C4-2B (cell line): ENCODE results near the gene IQCE.

Source experiments
- H3K27ac ChIP-seq: fragments of 450-650 bp; 2 replicates; pipeline ENCODE4 v1.5.1; 2017
- CTCF ChIP-seq: fragments of 450-650 bp; conservative IDR thresholded peaks from 2 replicates; pipeline ENCODE4 v1.5.1; 2017; ENCODE audit warnings: mild to moderate bottlenecking
- ZFX ChIP-seq: fragments of 450-650 bp; IDR thresholded peaks from 2 replicates; pipeline ENCODE4 v1.6.1; 2017

Gene IQCE

GRCh38 chr7:2657920-2658671 is 99.3 kb downstream of the IQCE start:
- no peak overlapping the region for H3K27ac ChIP-seq
- no peak for TF ChIP-seq CTCF
- TF ChIP-seq ZFX, result no peak

GRCh38 chr7:2658941-2659340 is 100.2 kb downstream of the IQCE start:
- H3K27ac ChIP-seq, result no peak overlapping the region
- TF ChIP-seq ZFX, result no peak

GRCh38 chr7:2659556-2660358 is 101.0 kb downstream of the IQCE start:
- no peak for TF ChIP-seq CTCF
- TF ChIP-seq ZFX, result no peak
- H3K27ac ChIP-seq, result no peak overlapping the region

DNA sequence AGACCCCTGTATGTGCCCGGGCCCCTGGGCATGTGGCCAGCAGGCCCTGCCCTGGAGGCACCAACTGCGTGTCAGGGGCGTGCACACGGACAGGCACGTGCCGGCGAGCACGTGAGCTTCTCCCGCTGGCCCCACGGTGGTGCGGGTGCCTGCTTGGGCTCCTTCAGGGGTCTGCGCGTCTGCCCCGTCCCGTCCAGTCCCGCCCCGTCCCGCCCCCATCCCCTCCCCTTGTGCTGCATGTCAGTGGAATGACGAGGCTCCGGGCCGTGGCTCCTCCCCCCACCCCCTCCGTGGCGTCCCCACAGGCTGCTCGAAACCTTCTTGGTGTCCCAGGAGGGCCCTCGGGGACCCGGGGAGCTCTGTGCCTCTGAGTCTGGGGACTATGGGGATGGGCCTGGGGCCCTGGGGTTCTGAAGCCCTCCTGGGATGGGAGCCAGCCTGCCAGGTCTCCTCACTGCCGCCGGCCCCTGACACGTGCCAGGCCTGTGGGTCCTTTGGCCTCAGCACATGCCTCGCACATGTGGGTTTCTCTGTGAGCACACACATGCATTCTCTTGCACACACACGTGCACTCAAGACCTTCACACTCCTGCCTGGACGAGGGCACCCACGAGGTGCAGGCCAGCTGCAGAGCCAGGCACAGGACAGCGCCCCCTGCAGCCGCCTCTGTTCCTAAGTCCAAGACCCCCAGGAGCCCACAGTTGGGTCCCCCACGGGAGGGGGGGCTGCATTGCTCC is 101.7 kb downstream of the IQCE start:
- TF ChIP-seq ZFX, result no peak
- no peak for TF ChIP-seq CTCF

GRCh38 chr7:2661096-2661449 is 102.3 kb downstream of the IQCE start:
- H3K27ac ChIP-seq, result no peak overlapping the region
- TF ChIP-seq ZFX (no peak), CTCF (no peak)

More for the DNA sequence above, 101.7 kb downstream of the IQCE start:
- H3K27ac ChIP-seq, result no peak overlapping the region

DNA sequence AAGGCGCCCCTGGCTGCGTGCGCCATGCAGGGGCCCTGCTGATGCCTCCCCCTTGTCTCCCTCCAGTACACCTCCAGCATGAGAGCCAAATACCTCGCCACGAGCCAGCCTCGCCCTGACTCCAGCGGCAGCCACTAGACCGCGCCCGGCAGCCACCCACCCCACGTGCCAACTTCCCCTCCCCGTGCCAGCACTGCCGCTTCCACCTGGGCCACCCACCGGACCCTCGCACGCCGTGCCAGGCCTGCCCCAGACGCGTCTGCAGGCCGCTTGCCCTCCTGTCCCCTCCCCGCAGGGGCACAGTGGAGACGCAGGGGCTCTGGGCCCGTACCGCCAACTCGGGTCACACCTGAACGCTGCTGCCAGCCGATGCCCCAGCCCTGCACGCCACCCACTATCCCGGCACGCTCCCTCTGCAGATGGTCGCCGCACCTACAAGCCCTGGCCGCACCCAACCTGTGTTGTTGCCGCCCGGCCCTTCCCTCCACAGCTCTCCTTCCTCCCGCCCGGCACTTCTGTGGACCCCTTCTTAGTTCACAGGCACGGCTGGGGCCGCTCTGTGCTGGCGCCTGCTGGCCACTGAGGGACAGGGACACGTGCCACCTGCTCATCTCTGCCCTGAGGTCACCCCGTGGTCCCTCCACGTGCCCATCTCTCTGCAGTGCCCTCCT is 103.0 kb downstream of the IQCE start:
- H3K27ac ChIP-seq, result no peak overlapping the region
- no peak for TF ChIP-seq ZFX
- no peak; the same call in 1 of the 2 replicates for TF ChIP-seq CTCF

GRCh38 chr7:2662273-2663120 is 103.7 kb downstream of the IQCE start:
- H3K27ac ChIP-seq, result no peak overlapping the region
- TF ChIP-seq ZFX (no peak), CTCF (no peak)
